Stomach (tissue), 9 donors: ENCODE results near the gene GPR37L1. TPM values are rescaled to one million over a fixed set of nuclear protein-coding genes. Genes with fewer than 3 reads are reported as not detected.

Experiments
- DNase-seq, 2 donors: peaks; one replicate each; pipeline versions ENCODE4 v3.0.0 to v3.0.0-alpha.2; 2013 to 2019
- H3K27ac ChIP-seq, 5 donors: fragments of 200-600 bp in 4 of 5; sonication (generic) in 4 of 5; one replicate each; pipeline ENCODE4 v1.5.1; 2013 to 2019; ENCODE audit warnings: mild to moderate bottlenecking in 1 of 5, moderate library complexity in 1 of 5
- H3K27me3 ChIP-seq, 3 donors: fragments of 200-600 bp; sonication (generic); one replicate each; pipeline ENCODE4 v1.5.1; 2017 to 2019; ENCODE audit warnings: mixed run types in 1 of 3
- H3K36me3 ChIP-seq, 4 donors: fragments of 200-600 bp; sonication (generic); 1 replicate in 3 of 4; 2 replicates in 1 of 4; pipeline ENCODE4 v1.5.1; 2016 to 2019
- H3K4me1 ChIP-seq, 4 donors: fragments of 200-600 bp; sonication (generic); one replicate each; pipeline ENCODE4 v1.5.1; 2016 to 2019
- H3K4me3 ChIP-seq, 4 donors: fragments of 200-600 bp; sonication (generic) in 3 of 4; one replicate each; pipeline ENCODE4 v1.5.1; 2016 to 2019; ENCODE audit warnings: mild to moderate bottlenecking in 1 of 4
- H3K9me3 ChIP-seq, 4 donors: fragments of 200-600 bp; sonication (generic); one replicate each; pipeline ENCODE4 v1.5.1; 2016 to 2019
- CTCF ChIP-seq, 7 experiments: fragments of 450-650 bp in 4 of 7; fragments of 200-600 bp in 3 of 7; sonication (generic) in 3 of 7; IDR thresholded peaks; one replicate each; pipeline ENCODE4 v1.5.1; 2016 to 2019; ENCODE audit warnings: antibody characterized with exemption in 7 of 7, control low read depth in 2 of 7, mild to moderate bottlenecking in 1 of 7
- EP300 ChIP-seq: sonication (generic); formaldehyde crosslinking; IDR thresholded peaks from one replicate; pipeline ENCODE4 v1.6.1; 2017; ENCODE audit warnings: antibody characterized with exemption
- POLR2A ChIP-seq, 4 donors: fragments of 450-650 bp; IDR thresholded peaks; one replicate each; pipeline ENCODE4 v1.6.1; 2016; ENCODE audit warnings: antibody characterized with exemption in 4 of 4, control low read depth in 2 of 4, mild to moderate bottlenecking in 1 of 4, moderate library complexity in 1 of 4
- POLR2AphosphoS5 ChIP-seq, 3 donors: sonication (generic); formaldehyde crosslinking; IDR thresholded peaks; one replicate each; pipeline ENCODE4 v1.6.1; 2016; ENCODE audit warnings: antibody characterized with exemption in 3 of 3
- WGBS, 5 donors: extraction: QIAGEN DNeasy Blood & Tissue Kit in 3 of 5; methylation state at CpG; one replicate each; pipeline versions ENCODE4 v1.1.5 to v1.1.7; 2013 to 2018; 5-methylcytosine and 5-hydroxymethylcytosine counted together
- intact Hi-C: fragments of 100-400 bp; cut with DNase I; formaldehyde crosslinking; loops from one replicate; pipeline ENCODE4 v1.15.1; 2023; ENCODE audit warnings: low total_unique reads
- polyA plus RNA-seq, 3 donors: library from polyadenylated mRNA; stranded (reverse); fragments of 200-250 nt; gene quantifications; one replicate each; pipeline ENCODE4 v1.2.3, GENCODE V29; 2013
- total RNA-seq, 5 donors: library from RNA; depleted of rRNA; stranded (reverse); fragments of >200 nt; gene quantifications; one replicate each; pipeline versions ENCODE4 v1.1.0 to v1.2.3, GENCODE V29; 2014 to 2016
- donor health status: healthy with polysubstance abuse.
- donor health status: Bipolar disorder and iron deficiency.
- donor health status: healthy.

The GPR37L1 gene
- total and polyA plus RNA-seq, 8 donors = under 0.01 to 2.0 (median 0.18) TPM; not detected in 3

GRCh38 chr1:202093858-202094257 lies 28.9 kb upstream of the GPR37L1 start:
- no peak for DNase-seq
- no peaks in the 10 kb centered on the region for H3K27me3 ChIP-seq
- H3K9me3 ChIP-seq = no peaks in the 10 kb centered on the region
- WGBS, 5 donors = 94 to 99% (median 95%) methylated on average over 6 of the region's 6 CpGs
- H3K27ac ChIP-seq = no peak overlapping the region
- no peaks in the 10 kb centered on the region for H3K36me3 ChIP-seq
- no peak overlapping the region for H3K4me3 ChIP-seq
- intact Hi-C loops = no loop called here
- TF ChIP-seq EP300 (no peak), CTCF (IDR thresholded peaks at IDR 0.05) (no peak), POLR2AphosphoS5 (IDR thresholded peaks at IDR 0.05) (no peak), POLR2A (IDR thresholded peaks at IDR 0.05) (no peak)
- H3K4me1 ChIP-seq = no peaks in the 10 kb centered on the region

GRCh38 chr1:202101184-202101583 lies 21.5 kb upstream of the GPR37L1 start:
- Histone ChIP-seq H3K4me3 (no peak overlapping the region), H3K4me1 (peaks cover 0 to 9% (median 4%) of the 10 kb centered on the region in 4 donors), H3K27ac (peak overlapping the region in 1 of 5 donors; percentile 47), H3K36me3 (no peaks in the 10 kb centered on the region), H3K27me3 (no peaks in the 10 kb centered on the region), H3K9me3 (no peaks in the 10 kb centered on the region)
- intact Hi-C loops = no loop called here
- WGBS, 5 donors = 35 to 52% (median 40%) methylated on average over 4 of the region's 4 CpGs
- TF ChIP-seq POLR2AphosphoS5 (IDR thresholded peaks at IDR 0.05) (no peak), EP300 (no peak), CTCF (IDR thresholded peaks at IDR 0.05) (no peak), POLR2A (IDR thresholded peaks at IDR 0.05) (no peak)
- peak in 1 of 2 donors; percentile 58 for DNase-seq

GRCh38 chr1:202104073-202104472 lies 18.6 kb upstream of the GPR37L1 start:
- H3K27ac ChIP-seq = peak overlapping the region in 1 of 5 donors; percentile 91
- H3K9me3 ChIP-seq = no peaks in the 10 kb centered on the region
- no peaks in the 10 kb centered on the region for H3K36me3 ChIP-seq
- H3K4me1 ChIP-seq = peaks cover 13 to 27% (median 21%) of the 10 kb centered on the region in 4 donors
- no peak overlapping the region for H3K4me3 ChIP-seq
- H3K27me3 ChIP-seq = no peaks in the 10 kb centered on the region
- DNase-seq = no peak
- WGBS, 5 donors = 72 to 89% (median 83%) methylated on average over 9 to 10 of the region's 10 CpGs
- intact Hi-C loops = no loop called here
- TF ChIP-seq CTCF (IDR thresholded peaks at IDR 0.05) = no peak

DNA sequence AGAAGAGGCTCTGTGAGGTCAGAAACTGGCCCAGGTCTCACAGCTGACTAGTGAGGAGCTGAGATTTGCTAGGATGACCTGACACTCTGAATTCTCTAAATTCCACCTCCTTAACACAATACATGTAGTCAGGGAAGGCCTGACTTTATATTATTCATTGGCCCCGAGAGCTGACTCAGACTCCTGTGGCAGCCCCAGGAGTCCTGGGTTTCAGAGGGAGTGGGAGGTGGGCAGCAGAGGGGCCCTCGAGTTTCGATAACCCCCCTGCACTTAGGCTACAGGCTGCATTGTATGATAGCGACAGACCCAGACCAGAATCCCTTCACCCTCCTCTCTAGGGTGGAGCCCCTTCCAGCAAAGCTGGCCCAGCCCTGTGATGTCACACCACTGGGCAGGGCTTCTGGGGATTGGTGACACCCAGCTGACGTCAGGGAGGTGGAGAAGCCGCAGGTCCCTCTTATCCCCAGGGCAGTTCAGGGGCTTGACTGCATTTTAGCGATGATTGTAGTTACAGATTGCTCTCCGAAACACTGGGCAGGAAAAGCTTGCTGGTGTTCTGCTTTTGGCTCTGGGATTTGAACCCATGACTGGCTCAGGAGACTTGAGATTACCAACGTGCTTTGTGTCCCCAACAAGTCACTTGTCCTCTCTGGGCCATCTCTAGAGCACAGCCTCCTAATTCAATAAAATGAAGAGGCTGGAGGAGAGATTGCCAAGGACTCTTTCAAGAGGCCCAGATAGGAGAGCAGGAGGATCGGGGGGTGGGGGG lies 17.0 kb upstream of the GPR37L1 start:
- DNase-seq = peak; percentile 83 to 96
- peak in 1 of 4 donors; percentile 7 for TF ChIP-seq POLR2A (IDR thresholded peaks at IDR 0.05)
- no peak for TF ChIP-seq EP300
- TF ChIP-seq POLR2AphosphoS5 (IDR thresholded peaks at IDR 0.05) = peak in 2 of 3 donors; percentile 45 to 63
- no peaks in the 10 kb centered on the region for H3K9me3 ChIP-seq
- H3K36me3 ChIP-seq = no peaks in the 10 kb centered on the region
- no peak overlapping the region for H3K4me3 ChIP-seq
- 26 to 44% (median 38%) methylated on average over 10 of the region's 10 CpGs for WGBS, 5 donors
- no peaks in the 10 kb centered on the region for H3K27me3 ChIP-seq
- intact Hi-C loops = no loop called here
- peak overlapping the region; percentile 91 to 95 (median 93) for H3K27ac ChIP-seq
- H3K4me1 ChIP-seq = peaks cover 14 to 30% (median 26%) of the 10 kb centered on the region in 4 donors
